GM23248 (cell line): ENCODE data around the gene EFNA2. TPM values are rescaled to one million over a fixed set of nuclear protein-coding genes. Genes with fewer than 3 reads are reported as not detected.

Experiments
- DNase-seq: peaks from one replicate; pipeline ENCODE4 v3.0.0-alpha.2; 2015
- H2AFZ ChIP-seq: fragments of 200-600 bp; sonication (generic); 2 replicates; pipeline ENCODE4 v1.6.1; 2016; ENCODE audit warnings: antibody characterized with exemption
- H3F3A ChIP-seq: fragments of 200-600 bp; sonication (generic); 2 replicates; pipeline ENCODE4 v1.6.1; 2016; ENCODE audit warnings: mild to moderate bottlenecking, antibody characterized with exemption, mixed run types; ENCODE audit not compliant: insufficient read depth
- H3K27ac ChIP-seq: fragments of 200-600 bp; sonication (generic); 2 replicates; pipeline ENCODE4 v1.5.1; 2016; ENCODE audit warnings: mild to moderate bottlenecking
- H3K27me3 ChIP-seq: fragments of 200-600 bp; sonication (generic); replicated peaks from 2 replicates; pipeline ENCODE4 v1.6.1; 2016; ENCODE audit warnings: mild to moderate bottlenecking; ENCODE audit not compliant: insufficient read depth
- H3K36me3 ChIP-seq: fragments of 200-600 bp; sonication (generic); 2 replicates; pipeline ENCODE4 v1.6.1; 2016; ENCODE audit warnings: low read depth, mild to moderate bottlenecking
- H3K4me1 ChIP-seq: fragments of 200-600 bp; sonication (generic); 2 replicates; pipeline ENCODE4 v1.6.1; 2016; ENCODE audit warnings: mild to moderate bottlenecking; ENCODE audit not compliant: insufficient read depth
- H3K4me2 ChIP-seq: fragments of 200-600 bp; sonication (generic); one replicate; pipeline ENCODE4 v1.6.1; 2016; ENCODE audit warnings: mild to moderate bottlenecking; ENCODE audit not compliant: unreplicated experiment
- H3K4me3 ChIP-seq: fragments of 200-600 bp; sonication (generic); 2 replicates; pipeline ENCODE4 v1.5.1; 2016; ENCODE audit warnings: mild to moderate bottlenecking
- H3K79me2 ChIP-seq: fragments of 200-600 bp; sonication (generic); 2 replicates; pipeline ENCODE4 v1.6.1; 2016; ENCODE audit warnings: mild to moderate bottlenecking; ENCODE audit not compliant: insufficient read depth
- H3K9ac ChIP-seq: fragments of 200-600 bp; sonication (generic); 2 replicates; pipeline ENCODE4 v1.6.1; 2016; ENCODE audit warnings: mild to moderate bottlenecking
- H3K9me2 ChIP-seq: fragments of 200-600 bp; sonication (generic); 2 replicates; pipeline ENCODE4 v1.6.1; 2016; ENCODE audit warnings: mixed run types, mild to moderate bottlenecking, moderate library complexity; ENCODE audit not compliant: insufficient read depth
- H3K9me3 ChIP-seq: fragments of 200-600 bp; sonication (generic); one replicate; pipeline ENCODE4 v1.6.1; 2017; ENCODE audit warnings: low read depth
- H4K20me1 ChIP-seq: fragments of 200-600 bp; sonication (generic); 2 replicates; pipeline ENCODE4 v1.6.0; 2016; ENCODE audit not compliant: insufficient read depth
- EZH2 ChIP-seq: fragments of 200-600 bp; sonication (generic); IDR thresholded peaks from 2 replicates; pipeline ENCODE4 v1.6.1; 2018; ENCODE audit warnings: antibody characterized with exemption, mild to moderate bottlenecking; ENCODE audit not compliant: insufficient read depth, poor library complexity, severe bottlenecking
- EZH2phosphoT487 ChIP-seq: fragments of 200-600 bp; sonication (generic); IDR thresholded peaks from 2 replicates; pipeline ENCODE4 v1.6.1; 2018; ENCODE audit warnings: antibody characterized with exemption, moderate library complexity, mild to moderate bottlenecking, low read depth; ENCODE audit not compliant: insufficient read depth
- WGBS, 2 experiments: methylation state at CpG; one replicate each; pipeline ENCODE4 v1.1.6; 2015 to 2017; ENCODE audit warnings: low lambda C conversion rate in 2 of 2, low coverage in 1 of 2; ENCODE audit errors: missing lambda C conversion rate in 2 of 2; 5-methylcytosine and 5-hydroxymethylcytosine counted together
- in situ Hi-C: fragments of 300-500 bp; cut with MboI; formaldehyde crosslinking; loops from 2 replicates; pipeline ENCODE4 v1.15.0; 2020
- polyA plus RNA-seq: library from polyadenylated mRNA; unstranded; fragments of >200 nt; fragmentation: Nextera tagmentation; extraction: Ambion mirVana; gene quantifications from 2 replicates; pipeline ENCODE4 v1.2.1, GENCODE V29; 2016
- total RNA-seq: library from RNA; depleted of rRNA; stranded (reverse); fragments of >200 nt; shearing (Covaris generic); gene quantifications from 2 replicates; pipeline ENCODE4 v1.2.3, GENCODE V29; 2014

The EFNA2 gene
- total and polyA plus RNA-seq, 2 experiments from 2014 or later = not detected

DNA sequence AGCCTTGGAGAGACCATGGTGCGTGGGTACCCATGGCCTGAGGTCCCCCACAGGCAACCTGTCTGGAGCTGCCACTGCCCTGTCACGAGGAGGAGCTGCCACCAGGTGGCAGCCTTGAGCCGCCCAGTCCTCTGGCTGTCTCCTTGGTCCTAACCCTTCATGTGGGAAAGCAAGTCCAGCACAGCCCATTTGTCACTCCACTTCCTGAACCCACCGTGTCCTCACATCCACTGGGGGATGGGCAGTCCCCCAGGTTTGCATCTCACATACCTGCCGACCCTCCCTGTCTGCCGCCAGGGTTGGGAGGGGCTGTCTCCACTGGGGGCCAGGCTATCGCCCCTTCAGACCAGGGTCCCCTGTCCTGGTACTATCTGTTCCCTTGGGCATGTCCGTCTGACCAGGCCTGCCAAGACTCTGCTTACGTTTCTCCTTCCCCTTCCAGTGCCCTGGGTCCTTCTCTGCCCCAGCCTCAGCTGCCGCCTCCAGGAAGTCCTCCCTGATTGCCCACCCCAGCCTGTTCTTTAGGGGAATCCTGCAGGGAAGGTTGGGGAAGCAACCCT is 5.8 kb upstream of the EFNA2 start:
- DNase-seq = peak; percentile 82
- TF ChIP-seq EZH2 (no peak), EZH2phosphoT487 (no peak)
- H3K4me3 ChIP-seq = no peak overlapping the region
- WGBS, 2 experiments = 30 to 32% methylated on average over 10 of the region's 10 CpGs
- H4K20me1 ChIP-seq = no peaks in the 10 kb centered on the region
- H3K4me1 ChIP-seq = no peaks in the 10 kb centered on the region; the same call in 1 of the 2 replicates
- no peak overlapping the region for H2AFZ ChIP-seq
- in situ Hi-C loops = no loop called here
- peaks cover 9% of the 10 kb centered on the region; the same call in 1 of the 2 replicates for H3F3A ChIP-seq
- H3K27me3 ChIP-seq = peaks cover 12% of the 10 kb centered on the region
- no peak overlapping the region for H3K27ac ChIP-seq
- no peaks in the 10 kb centered on the region for H3K36me3 ChIP-seq
- no peaks in the 10 kb centered on the region for H3K9me3 ChIP-seq
- no peak overlapping the region for H3K4me2 ChIP-seq
- H3K9ac ChIP-seq = no peak overlapping the region
- no peaks in the 10 kb centered on the region for H3K9me2 ChIP-seq
- H3K79me2 ChIP-seq = peaks cover 12% of the 10 kb centered on the region

DNA sequence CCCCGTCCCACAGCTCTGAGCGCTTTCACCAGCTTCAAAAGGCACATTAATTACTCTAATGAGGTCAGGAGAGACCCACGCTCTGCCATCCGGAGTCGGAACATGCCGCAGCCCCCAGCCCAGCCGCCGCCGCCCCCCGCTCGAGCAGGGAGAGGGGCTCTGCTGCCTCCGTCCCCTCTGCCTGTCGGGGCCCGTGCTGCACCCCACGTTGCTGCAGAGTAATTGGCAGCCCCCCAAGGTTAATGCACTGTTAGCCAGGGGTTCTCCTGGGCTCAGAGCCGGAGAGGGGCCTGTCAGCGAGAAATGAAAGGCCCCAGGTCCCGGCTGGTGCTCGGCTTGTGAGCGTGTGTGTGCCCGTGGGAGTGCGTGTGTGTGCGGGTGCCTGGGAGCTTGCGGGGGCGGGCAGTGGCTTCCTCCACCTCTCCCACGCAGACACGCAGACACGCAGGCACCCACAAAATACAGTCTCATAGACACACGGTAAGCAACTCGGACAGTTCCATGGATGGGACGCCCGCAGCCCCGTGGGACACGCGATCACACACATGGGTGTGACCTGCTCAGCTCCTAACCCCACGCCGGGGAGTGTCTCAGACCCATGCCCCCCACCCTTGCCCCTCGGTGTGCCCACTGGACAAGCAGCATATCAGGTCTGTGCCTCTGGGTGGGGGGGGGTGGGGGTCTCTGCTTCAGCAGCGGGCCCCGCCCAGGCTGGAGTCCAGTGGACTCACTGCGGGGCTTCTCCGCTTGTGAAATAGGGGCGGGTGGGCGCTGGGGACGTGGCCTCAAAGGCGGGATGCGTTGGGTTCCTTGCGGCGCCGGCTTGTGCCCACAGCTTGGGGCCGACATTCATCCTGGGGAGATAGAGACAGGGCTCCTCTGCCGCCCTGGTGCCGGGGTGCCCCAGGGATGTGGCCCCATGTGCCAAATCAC is 4.8 kb upstream of the EFNA2 start:
- Histone ChIP-seq H3K79me2 (peaks cover 11% of the 10 kb centered on the region), H3K27ac (no peak overlapping the region), H3K4me2 (no peak overlapping the region), H4K20me1 (no peaks in the 10 kb centered on the region), H3K9ac (no peak overlapping the region), H3K9me2 (no peaks in the 10 kb centered on the region), H3K4me3 (no peak overlapping the region), H3K36me3 (no peaks in the 10 kb centered on the region), H3F3A (peaks cover 9% of the 10 kb centered on the region; the same call in 1 of the 2 replicates), H3K9me3 (no peaks in the 10 kb centered on the region), H3K27me3 (peaks cover 19% of the 10 kb centered on the region), H2AFZ (no peak overlapping the region), H3K4me1 (no peaks in the 10 kb centered on the region; the same call in 1 of the 2 replicates)
- TF ChIP-seq EZH2phosphoT487 (no peak), EZH2 (no peak)
- no peak for DNase-seq
- in situ Hi-C loops = no loop called here
- WGBS, 2 experiments = 67% methylated on average over 31 to 49 of the region's 53 CpGs

DNA sequence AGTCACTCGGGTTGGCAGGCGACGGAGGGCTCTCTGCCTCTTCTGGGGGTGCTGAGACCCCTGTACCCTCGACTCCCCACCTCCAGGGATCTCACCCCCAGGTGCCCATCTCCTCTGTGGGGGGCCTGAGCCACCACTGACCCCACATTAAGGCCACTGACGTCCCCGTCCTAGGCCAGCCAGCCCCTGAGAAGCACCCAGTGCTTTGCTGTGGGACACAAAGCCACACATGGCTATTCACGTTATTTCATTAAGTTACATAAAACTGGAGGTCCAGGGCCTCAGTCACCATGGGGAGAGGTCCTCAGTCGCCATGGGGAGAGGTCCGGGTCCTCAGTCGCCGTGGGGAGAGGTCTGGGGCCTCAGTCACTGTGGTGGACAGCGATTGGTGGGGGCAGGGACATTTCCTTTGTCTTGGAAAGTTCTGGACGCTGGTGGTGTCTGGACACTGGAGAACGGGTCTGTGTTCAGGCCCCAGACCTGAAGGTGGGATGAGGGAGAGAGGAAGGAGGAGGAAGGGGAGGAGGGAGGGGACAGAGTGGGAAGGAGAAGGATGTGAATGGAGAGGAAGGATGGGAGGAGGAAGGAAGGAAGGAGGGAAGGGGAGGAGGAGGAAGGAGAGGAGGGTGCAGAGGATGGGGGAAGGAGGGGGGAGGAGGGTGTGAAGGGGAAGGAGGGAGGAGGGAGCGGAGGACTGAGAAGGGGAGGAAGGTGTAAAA is 3.9 kb upstream of the EFNA2 start:
- Histone ChIP-seq H3K27ac (no peak overlapping the region), H3K4me3 (no peak overlapping the region)
- TF ChIP-seq EZH2phosphoT487 (no peak), EZH2 (no peak)

DNA sequence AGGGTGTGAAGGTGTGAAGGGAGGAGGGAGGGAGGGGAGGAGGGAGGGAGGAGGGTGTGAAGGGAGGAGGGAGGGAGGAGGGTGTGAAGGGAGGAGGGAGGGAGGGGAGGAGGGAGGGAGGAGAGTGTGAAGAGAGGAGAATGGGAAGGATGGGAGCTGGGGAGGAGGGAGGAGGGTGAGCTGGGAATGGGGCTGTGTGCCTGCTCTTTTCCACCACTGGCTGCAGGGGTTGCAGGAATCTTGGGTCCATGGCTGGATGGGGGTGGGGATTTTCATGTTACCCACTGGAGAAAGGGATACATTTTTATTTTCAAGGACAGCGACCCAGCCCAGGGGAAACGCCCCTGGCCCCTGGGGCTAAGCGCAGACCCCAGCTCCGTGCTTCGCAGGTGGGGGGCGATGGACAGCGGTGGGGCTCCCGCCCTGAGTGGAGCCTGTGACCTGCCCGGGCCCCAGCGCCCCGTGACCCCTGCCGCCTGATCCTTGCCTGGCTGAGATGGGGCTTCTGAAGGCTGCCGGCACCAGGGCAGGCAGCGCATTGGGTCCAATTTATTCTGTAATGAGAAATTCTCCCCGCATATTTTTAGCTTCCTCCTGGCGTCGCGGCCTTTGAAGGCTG is 3.0 kb upstream of the EFNA2 start:
- in situ Hi-C loops = no loop called here

More for the DNA sequence above, 3.9 kb upstream of the EFNA2 start:
- Histone ChIP-seq H3K27me3 (peaks cover 24% of the 10 kb centered on the region), H3K9me2 (no peaks in the 10 kb centered on the region), H2AFZ (no peak overlapping the region), H3F3A (0 out of 2 replicates have a peak, but pooled peaks cover 5% of the 10 kb centered on the region), H4K20me1 (no peaks in the 10 kb centered on the region), H3K79me2 (peaks cover 3% of the 10 kb centered on the region), H3K9me3 (no peaks in the 10 kb centered on the region), H3K9ac (no peak overlapping the region), H3K4me2 (no peak overlapping the region), H3K36me3 (no peaks in the 10 kb centered on the region), H3K4me1 (no peaks in the 10 kb centered on the region)
- 62 to 70% methylated on average over 12 to 15 of the region's 15 CpGs for WGBS, 2 experiments
- no peak for DNase-seq
- in situ Hi-C loops = no loop called here

More for the DNA sequence above, 3.0 kb upstream of the EFNA2 start:
- H3K4me2 ChIP-seq = no peak overlapping the region
- 79 to 82% methylated on average over 17 to 18 of the region's 18 CpGs for WGBS, 2 experiments
- H3K27me3 ChIP-seq = peaks cover 32% of the 10 kb centered on the region
- no peak overlapping the region for H3K27ac ChIP-seq
- H3K36me3 ChIP-seq = no peaks in the 10 kb centered on the region
- H3F3A ChIP-seq = 0 out of 2 replicates have a peak, but pooled peaks cover 5% of the 10 kb centered on the region
- no peak overlapping the region for H3K4me3 ChIP-seq
- H4K20me1 ChIP-seq = no peaks in the 10 kb centered on the region
- no peaks in the 10 kb centered on the region for H3K79me2 ChIP-seq
- H3K9me2 ChIP-seq = no peaks in the 10 kb centered on the region
- DNase-seq = no peak
- no peak for TF ChIP-seq EZH2
- TF ChIP-seq EZH2phosphoT487 = no peak
- no peaks in the 10 kb centered on the region for H3K9me3 ChIP-seq
- no peak overlapping the region for H3K9ac ChIP-seq
- no peaks in the 10 kb centered on the region for H3K4me1 ChIP-seq
- no peak overlapping the region for H2AFZ ChIP-seq
